Esophagus mucosa (tissue), 1 donor: ENCODE data around the gene BCL2L1. TPM values are rescaled to one million over a fixed set of nuclear protein-coding genes. Genes with fewer than 3 reads are reported as not detected.

Experiments used
- ATAC-seq: fragments of 200-7000 bp; cut with Tn5 transposase; one replicate; pipeline ENCODE4 v1.9.1; 2020
- total RNA-seq: library from RNA; stranded (reverse); gene quantifications from one replicate; pipeline ENCODE4 v1.2.4, GENCODE V29; 2023
- donor health status: DM: yes; HTN: yes; CAD: no.

Gene BCL2L1
- total RNA-seq, 1 donor from 2014 or later = 76.6 TPM

GRCh38 chr20:31691646-31692275, 30.9 kb downstream of the BCL2L1 start:
- no peak for ATAC-seq

DNA sequence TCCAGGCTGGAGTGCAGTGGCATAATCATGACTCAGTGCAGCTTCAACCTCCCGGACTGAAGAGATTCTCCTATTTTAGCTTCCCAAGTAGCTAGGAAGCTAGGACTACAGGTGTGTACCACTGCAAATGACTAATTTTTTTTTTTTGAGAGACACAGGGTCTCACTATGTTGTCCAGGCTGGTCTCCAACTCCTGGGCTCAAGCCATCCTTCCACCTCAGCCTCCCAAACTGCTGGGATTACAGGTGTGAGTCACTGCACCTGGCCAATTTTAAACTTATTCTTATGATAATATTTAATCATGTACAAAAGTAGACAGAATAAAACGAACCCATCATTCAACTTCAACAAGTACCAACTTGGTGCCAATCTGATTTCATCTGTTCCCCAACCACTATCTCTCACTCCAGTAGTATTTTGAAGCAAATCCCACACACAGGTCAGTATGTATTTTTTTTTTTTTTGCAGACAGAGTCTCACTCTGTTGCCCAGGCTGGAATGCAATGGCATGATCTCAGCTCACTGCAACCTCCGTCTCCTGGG, 32.5 kb downstream of the BCL2L1 start:
- ATAC-seq = no peak

DNA sequence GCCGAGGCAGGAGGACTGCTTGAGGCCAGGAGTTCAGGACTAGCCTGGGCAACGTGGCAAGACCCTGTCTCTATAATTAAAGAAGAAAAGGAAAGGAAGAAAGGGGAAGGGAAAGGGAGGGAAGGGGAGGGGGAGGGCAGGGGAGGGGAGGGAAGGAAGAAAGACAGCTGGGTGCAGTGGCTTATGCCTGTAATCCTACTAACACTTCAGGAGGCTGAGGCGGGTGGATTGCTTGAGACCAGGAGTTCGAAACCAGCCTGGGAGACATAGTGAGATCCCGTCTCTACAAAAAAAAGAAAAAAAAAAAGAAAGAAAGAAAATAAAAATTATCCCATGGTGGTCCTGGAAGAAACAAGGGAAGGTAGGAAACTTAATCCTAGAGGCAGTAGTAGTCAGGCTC, 33.5 kb downstream of the BCL2L1 start:
- no peak for ATAC-seq

GRCh38 chr20:31687777-31688176, 34.9 kb downstream of the BCL2L1 start:
- no peak for ATAC-seq

- ATAC-seq = no peak
These were observed 36.6 kb downstream of the BCL2L1 start for GRCh38 chr20:31685853-31686643.

GRCh38 chr20:31684153-31685015, 38.3 kb downstream of the BCL2L1 start:
- ATAC-seq = peak; percentile 29

DNA sequence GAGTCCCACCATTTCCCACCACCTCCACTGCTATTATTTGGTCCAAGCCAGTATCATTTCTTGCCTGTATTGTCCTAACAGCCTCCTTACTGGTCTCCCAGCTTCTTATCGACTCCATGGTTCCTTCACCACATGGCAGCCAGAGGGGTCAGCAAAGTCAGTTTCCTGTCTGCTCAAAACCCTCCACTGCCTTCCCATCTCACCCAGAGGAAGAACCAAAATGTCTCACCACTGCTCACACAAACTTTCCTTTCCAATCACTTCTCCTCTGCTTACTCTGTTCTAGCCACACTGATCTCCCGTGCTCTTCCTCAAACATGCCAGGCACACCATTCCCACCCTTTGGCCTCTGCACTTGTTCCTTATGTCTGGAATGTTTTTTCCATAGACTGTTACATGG, 39.7 kb downstream of the BCL2L1 start:
- ATAC-seq = no peak

DNA sequence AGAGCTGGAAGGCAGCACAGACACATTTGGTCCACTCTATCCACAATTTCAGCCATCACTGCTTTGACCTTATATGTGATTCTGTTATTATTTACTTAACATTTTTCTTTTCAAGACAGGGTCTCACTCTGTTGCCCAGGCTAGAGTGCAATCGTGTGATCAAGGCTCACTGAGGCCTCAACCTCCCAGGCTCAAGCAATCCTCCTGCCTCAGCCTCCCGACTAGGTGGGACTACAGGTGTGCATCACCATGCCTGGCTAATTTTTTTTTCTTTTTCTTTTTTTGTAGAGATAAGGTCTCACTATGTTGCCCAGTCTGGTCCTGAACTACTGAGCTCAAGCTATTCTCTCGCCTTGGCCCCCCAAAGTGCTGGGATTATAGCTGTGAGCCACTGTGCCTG, 40.3 kb downstream of the BCL2L1 start:
- ATAC-seq = no peak

DNA sequence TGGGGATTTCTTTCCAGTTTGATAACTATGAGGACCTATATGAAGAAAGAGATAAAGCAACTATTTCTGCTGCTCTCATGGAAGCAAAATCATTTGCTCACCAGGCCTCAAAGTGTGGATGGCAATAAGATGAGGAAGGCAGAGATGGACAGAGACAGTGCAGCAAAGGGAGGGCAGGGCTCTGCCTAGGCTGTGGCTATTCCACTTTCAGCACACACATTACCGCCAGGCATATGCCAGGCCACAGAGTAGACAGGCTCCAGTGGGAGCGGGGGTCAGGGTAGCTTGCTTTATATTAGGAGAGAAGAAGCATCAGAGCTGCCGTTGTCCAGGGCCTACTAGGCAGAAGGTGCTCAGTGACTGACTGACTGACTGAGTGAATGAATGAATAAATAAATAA, 40.9 kb downstream of the BCL2L1 start:
- ATAC-seq = no peak

- no peak for ATAC-seq
These were observed 41.4 kb downstream of the BCL2L1 start for GRCh38 chr20:31681128-31681727.

GRCh38 chr20:31680286-31681127, 42.2 kb downstream of the BCL2L1 start:
- no peak for ATAC-seq

DNA sequence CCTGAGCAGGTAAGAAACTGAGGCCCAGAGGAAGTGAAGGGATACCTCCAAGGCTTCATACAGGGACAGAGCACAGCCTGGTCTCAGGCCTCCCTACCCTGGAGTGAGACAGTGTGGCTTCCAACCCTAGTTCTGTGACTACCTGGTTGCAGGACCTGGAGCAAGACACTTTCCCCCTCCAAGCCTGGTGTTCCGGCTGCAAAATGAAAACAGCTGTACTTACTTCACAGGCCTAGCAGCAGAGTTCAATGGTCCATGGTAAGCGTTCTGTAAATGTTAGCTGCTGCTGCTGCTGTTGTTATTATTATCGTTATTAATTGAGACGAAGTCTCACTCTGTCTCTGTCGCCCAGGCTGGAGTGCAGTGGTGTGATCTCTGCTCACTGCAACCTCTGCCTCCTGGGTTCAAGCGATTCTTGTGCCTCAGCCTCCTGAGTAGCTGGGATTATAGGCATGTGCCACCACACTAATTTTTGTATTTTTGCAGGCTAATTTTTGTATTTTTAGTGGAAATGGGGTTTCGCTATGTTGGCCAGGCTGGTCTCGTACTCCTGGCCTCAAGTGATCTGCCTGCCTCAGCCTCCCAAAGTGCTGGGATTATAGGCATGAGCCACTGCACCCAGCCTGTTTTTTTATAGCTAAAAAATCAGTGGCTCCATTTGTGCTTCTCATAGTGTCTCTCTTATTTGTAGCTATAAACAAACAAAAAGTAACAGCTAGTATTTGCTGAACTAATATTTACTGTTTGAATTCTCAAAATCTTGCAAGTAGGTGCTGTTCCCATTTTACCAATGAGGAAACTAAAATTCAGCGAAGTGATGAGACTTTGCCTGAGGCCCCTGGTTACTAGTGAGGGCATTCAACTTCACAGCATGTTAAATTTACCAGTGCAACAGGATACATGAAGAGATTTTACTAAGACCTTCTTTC, 43.0 kb downstream of the BCL2L1 start:
- no peak for ATAC-seq

GRCh38 chr20:31678389-31679356, 44.0 kb downstream of the BCL2L1 start:
- peak; percentile 53 for ATAC-seq

DNA sequence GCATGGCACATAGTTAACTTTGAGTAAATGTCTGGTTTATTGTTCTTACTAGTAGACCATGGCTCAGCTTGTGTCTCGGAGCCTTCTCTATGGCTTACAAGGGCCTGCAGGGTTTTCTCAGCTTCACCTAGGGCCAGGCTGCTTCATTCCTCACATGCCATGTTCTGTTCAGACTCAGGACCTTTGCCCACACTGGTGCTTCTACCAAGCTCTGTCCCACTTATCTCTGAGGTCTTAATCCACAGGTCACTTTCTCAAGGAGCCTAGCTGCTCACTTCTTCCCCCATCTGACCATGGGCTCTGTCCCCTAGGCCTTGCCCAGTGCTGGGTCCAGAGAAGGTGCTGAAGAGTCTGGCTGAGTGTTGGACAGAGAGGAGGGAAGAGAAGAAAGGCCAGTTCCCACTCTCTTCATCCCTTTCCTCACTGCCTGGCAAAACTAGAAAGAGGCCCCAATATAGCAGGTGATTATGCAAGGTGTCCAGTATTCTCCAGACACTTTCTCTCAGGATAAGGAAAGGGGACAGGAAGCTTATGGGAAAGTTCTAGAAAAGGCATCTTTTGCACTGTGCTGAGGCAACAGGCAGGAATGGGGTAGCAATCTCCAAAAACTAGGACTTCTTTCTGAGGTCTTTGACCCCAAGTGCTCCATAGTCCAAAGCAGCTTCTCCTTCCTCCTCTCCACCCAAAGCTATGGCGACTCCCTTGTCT, 45.0 kb downstream of the BCL2L1 start:
- ATAC-seq = no peak

GRCh38 chr20:31676609-31676989, 46.1 kb downstream of the BCL2L1 start:
- ATAC-seq = no peak

- ATAC-seq = no peak
These were observed 46.6 kb downstream of the BCL2L1 start for GRCh38 chr20:31675828-31676608.
